Left kidney (tissue), 2 donors: ENCODE data around the gene CRB2. TPM values are rescaled to one million over a fixed set of nuclear protein-coding genes. Genes with fewer than 3 reads are reported as not detected.
A peak's percentile ranks its signal among the peaks of the same experiment; 100 is the strongest.

Source experiments
- DNase-seq: peaks from one replicate; pipeline ENCODE4 v3.0.0-alpha.2; 2013
- polyA plus RNA-seq: library from polyadenylated mRNA; unstranded; fragments of 120-200 nt; gene quantifications from one replicate; pipeline ENCODE4 v1.2.1, GENCODE V29; 2013; ENCODE audit not compliant: insufficient read length

Gene CRB2
- polyA plus RNA-seq, 1 donor = 20.3 TPM

- DNase-seq = no peak
These were observed 8.5 kb upstream of the CRB2 start for GRCh38 chr9:123347289-123348060.

DNA sequence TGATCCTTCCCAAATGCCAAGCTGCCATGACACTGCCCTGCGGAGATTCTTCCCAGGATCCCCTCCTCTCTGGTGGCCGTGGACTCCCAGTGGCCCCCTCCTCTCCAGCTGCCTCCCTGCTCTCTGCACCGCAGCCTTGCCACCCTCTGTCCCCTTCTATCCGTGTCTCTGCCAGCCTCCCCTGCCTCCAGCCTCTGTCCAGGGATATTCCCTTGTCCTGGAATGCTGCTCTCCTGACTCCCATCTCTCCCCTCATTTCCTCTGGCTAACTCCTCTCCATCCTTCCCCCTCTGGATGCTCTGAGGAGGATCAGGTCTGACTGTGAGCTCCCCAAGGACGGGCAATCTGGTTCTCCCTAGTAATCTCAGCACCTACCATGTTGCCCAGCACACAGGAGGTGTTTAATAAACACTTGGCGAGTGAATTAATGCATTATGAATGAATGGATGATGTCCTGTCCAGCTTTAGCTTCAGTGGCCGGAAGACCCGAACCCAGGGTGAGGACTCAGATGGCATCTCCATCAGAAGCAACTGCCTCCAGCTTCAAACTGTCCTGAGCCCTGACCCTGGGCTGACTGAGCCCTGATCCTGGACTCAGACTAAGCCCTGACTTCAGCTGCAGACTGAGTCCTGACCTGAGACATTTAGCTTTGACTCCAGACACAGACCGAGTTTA, 7.5 kb upstream of the CRB2 start:
- no peak for DNase-seq

- DNase-seq = no peak
These were observed 7.0 kb upstream of the CRB2 start for GRCh38 chr9:123349033-123349432.

DNA sequence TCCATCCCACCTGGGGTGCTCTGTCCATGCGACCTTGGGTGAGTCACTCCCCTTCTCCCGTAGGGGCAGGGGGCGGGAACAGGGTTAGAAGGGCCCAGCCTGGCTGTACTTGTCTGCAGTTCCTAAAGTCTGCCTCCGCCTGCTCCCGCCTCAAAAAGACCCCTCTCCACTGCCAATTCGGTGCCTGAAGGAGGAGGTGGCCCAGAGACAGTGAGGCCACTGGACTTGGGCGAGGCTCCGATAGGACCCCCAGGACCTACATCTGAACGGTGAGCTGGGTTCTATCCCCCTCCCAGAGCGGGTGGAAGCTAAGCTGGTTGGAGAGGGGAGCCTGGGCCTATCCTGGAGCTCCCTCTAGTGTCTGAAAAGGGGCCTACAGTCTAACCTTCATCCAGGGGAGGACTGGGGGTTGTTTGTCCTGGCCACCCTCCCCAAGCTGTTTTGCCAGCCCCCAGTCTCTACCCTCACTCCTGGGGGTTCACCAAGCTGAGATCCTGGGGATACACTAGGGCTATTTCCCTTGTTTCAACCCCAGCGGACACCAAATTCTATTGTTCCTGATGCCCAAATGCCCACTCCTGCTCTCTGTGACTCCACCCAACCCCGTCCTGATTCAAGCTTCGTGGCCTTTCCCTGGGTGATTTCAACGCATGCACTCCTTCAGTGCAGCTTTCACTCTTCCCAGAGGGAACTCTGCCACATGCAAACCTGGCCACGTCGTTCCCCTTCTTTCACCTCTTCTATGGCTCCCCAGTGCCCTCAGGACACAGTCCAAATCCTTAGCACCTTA, 6.1 kb upstream of the CRB2 start:
- no peak for DNase-seq

GRCh38 chr9:123350590-123351310, 5.2 kb upstream of the CRB2 start:
- no peak for DNase-seq

GRCh38 chr9:123353041-123353440, 3.0 kb upstream of the CRB2 start:
- DNase-seq = no peak

- DNase-seq = peak; percentile 70
These were observed 1.9 kb upstream of the CRB2 start for GRCh38 chr9:123353984-123354591.

DNA sequence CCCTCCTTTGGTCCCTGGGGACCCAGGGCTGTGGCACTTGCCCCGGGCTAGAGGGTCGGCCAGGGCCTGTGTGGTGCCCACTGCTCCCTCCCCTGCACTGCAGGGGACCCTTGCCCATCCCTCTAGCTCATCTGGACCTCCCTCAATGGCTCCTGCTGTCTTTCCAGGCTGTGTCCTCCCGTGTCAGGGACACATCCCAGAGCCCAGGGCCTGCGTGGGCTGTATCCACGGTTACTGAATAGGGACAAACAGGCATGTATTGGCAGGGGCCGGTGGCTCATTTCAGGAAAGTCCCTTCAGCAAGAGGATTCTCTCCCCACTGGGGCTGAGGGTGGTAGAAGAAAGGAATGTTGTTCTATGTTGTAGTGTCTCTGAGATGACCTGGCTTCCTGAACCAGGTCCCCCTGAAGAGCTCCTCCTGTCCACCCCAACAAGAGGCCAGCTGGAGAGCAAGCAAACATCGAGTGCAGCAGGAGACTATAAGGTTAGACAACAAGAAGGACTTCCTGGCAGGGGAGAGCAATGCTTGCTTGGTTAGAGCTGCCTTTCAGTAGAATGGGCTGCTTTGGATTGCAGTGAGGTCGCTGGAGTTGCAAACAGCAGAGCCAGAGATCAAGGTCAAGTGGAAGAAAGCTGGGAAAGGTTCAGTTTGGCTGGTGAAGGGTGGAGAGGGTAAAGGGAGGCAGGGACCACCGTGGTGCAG, 1.0 kb upstream of the CRB2 start:
- DNase-seq = no peak

DNA sequence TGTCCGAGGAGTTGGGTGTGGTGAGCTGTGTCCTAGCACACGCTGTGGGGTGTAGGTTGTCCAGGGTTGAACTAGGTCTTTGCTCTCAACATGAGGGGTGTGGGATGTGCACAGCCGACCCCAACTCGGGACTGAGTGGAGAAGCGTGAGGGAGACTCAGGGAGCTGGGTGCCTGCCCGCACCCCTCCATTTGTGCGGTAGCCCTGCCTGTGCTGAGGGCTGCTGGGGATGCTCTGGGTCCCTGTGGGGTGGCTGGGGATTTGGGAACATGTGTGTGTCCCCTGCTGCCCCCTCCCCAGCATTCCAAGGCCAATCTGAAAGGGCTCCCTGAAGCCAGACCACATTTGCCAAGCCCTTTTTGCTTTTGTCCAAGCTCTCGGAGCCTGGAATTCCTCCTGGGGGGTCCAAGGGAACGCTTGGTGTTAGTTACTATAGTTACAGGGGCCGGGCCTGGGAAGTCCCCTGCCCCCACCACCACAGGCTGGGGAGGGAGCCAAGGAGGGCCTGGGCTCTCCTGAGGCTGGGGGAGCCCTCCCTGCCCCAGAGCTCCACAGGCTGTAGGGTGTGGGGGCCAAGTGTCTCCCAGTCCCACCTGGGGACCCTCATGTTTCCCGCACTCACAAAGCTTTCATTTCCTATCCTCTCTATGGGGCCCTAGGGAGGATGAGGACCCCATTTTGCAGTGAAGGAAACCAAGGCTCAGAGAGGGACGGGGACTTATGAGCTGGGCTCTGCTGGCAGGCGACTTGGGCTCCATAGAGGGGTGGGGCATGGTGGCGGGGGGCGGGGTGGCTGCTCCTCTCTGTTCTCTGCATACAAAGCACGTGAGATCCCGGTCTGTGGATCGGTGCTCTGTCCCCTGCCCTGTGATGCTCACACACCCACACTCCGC, 1.1 kb downstream of the CRB2 start:
- DNase-seq = no peak

DNA sequence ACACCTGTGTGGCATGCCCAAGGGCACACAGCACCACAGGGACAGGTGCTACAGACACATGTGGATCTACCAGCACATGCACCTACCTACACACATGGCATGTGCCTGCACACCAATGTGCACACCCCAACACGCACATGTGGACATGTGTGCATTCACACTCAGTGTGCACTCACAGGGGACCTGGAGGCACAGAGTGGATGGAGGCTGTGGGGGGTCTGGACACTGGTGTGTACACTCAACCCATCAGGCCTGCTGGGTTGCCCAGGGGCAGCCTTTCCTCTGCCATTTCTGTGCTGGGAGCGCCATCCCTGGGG, 1.7 kb downstream of the CRB2 start:
- DNase-seq = no peak

GRCh38 chr9:123358181-123358905, 2.3 kb downstream of the CRB2 start:
- DNase-seq = no peak

DNA sequence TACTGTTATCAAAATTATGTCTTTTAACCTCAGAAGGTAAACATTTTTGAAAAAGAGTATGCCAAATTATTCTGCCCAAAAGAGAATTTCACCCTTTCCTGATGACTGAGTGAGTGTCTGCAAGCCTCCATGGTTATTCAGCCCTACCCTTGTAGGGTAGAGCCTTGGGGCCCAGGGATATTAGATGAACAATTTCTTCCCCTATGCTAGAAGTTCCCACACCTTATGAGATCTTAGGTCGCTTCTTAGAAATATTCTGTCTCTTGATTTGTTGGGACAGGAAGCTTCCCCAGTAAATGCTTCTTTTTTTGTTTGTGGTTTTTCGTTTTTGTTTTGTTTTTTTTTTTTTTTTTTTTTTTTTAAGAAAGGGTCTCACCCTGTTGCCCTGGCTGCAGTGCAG, 3.1 kb downstream of the CRB2 start:
- DNase-seq = no peak

GRCh38 chr9:123359546-123359945, 3.5 kb downstream of the CRB2 start:
- no peak for DNase-seq

- no peak for DNase-seq
These were observed 4.4 kb downstream of the CRB2 start for GRCh38 chr9:123360161-123361085.

DNA sequence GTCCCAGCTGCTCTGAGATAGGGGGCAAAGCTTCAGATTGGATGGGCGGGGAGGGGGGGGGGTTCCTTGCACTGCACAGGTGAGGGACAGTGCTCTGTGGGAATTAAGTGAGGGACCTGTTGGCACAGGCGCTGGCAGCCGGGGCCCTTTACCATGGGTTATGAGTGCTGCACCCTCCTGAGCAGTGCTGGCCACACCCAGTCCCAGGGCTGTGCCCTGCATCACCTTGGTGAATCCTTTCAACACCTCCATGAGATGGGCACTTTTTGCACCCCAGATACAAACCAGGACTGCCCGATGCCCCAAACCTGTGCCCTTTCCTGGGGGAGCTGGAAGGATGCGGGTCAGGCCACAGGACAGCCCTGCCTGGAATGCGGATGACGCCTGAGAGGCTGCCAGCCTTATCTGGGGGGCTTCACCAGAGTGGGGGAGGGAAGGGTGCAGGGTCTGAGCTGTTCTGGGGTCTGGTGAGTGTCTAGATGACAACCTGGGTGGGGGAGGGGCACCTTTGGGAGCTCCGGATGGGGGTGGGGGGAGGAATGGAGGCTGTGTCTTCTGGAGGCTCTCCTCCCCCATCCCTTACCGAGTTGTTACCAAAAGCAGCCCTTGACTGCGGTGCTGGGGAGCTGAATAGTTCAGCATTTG, 5.2 kb downstream of the CRB2 start:
- no peak for DNase-seq

DNA sequence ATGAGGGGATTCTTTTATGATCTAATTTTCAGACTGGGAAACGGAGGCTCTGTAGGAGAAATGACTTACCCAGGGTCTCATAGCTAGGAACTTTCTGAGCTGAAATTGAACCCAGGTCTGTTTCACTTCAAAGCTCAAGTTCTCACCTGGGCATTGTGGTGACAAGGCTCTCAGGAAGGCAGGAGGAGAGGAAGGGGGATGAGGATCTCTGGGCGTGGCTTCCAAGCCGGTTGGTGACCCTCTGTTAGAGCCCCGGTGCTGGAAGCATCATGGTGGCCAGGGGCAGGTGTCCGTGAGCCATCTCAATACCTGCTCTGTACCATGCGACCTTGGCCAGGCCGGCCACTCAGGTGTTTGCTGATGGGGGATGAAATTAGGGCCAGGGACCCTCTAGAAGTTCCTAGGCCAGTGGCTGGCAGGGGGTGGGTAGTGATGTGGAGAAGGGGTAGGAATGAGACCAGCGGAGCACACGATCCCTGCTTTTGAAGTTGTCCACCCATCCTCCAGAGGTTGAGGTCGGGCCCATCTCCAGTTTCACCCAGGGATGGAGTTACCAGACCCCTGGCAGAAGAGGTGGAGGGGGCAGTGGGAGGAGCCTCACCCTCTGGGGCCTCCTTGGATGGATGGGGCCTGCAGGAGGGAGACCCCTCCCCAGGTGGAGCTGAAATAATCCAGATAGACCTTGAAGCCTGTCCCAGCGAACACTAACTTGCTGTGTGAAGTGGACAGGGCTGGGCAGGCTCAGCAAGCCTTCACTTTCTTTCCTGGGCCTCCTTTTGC, 5.9 kb downstream of the CRB2 start:
- no peak for DNase-seq

DNA sequence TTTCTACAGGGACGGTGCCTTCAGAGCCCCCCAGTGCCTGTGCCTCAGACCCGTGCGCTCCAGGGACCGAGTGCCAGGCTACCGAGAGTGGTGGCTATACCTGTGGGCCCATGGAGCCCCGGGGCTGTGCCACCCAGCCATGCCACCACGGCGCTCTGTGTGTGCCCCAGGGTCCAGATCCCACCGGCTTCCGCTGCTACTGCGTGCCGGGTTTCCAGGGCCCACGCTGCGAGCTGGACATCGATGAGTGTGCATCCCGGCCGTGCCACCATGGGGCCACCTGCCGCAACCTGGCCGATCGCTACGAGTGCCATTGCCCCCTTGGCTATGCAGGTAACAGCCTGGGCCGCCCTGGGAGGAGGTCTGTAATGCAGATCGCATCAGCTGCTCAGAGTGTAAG, 6.9 kb downstream of the CRB2 start:
- no peak for DNase-seq
